Neural progenitor cell (in vitro differentiated cells): ENCODE results near the gene SLC51A. TPM values are rescaled to one million over a fixed set of nuclear protein-coding genes. Genes with fewer than 3 reads are reported as not detected.
"Not testable (repeated sequence)": the region's sequence is repeated elsewhere in the genome, so short reads cannot be mapped to it uniquely, and the experiment has no call there.

Experiments used
- DNase-seq: peaks from one replicate; pipeline ENCODE4 v3.0.0-alpha.2; 2016; ENCODE audit warnings: low spot score
- H2AFZ ChIP-seq: fragments of 200-600 bp; sonication (generic); replicated peaks from 2 replicates; pipeline ENCODE4 v1.6.1; 2016; ENCODE audit warnings: antibody characterized with exemption
- H3F3A ChIP-seq: fragments of 200-600 bp; sonication (generic); 2 replicates; pipeline ENCODE4 v1.6.1; 2016; ENCODE audit warnings: antibody characterized with exemption, low read depth
- H3K27ac ChIP-seq: fragments of 200-600 bp; sonication (generic); 2 replicates; pipeline ENCODE4 v1.5.1; 2016; ENCODE audit warnings: mild to moderate bottlenecking
- H3K27me3 ChIP-seq: fragments of 200-600 bp; sonication (generic); 2 replicates; pipeline ENCODE4 v1.6.1; 2016; ENCODE audit warnings: mild to moderate bottlenecking, moderate library complexity
- H3K36me3 ChIP-seq: fragments of 200-600 bp; sonication (generic); 2 replicates; pipeline ENCODE4 v1.5.1; 2016
- H3K4me1 ChIP-seq: fragments of 200-600 bp; sonication (generic); 2 replicates; pipeline ENCODE4 v1.6.1; 2016; ENCODE audit warnings: mixed run types
- H3K4me2 ChIP-seq: fragments of 200-600 bp; sonication (generic); 2 replicates; pipeline ENCODE4 v1.6.1; 2016
- H3K4me3 ChIP-seq: fragments of 200-600 bp; sonication (generic); 2 replicates; pipeline ENCODE4 v1.5.1; 2016
- H3K79me2 ChIP-seq: fragments of 200-600 bp; sonication (generic); 2 replicates; pipeline ENCODE4 v1.6.1; 2016; ENCODE audit warnings: low read depth
- H3K9ac ChIP-seq: fragments of 200-600 bp; sonication (generic); 2 replicates; pipeline ENCODE4 v1.6.1; 2016
- H3K9me3 ChIP-seq: fragments of 200-600 bp; sonication (generic); 2 replicates; pipeline ENCODE4 v1.5.1; 2016; ENCODE audit warnings: low read depth
- H4K20me1 ChIP-seq: fragments of 200-600 bp; sonication (generic); 2 replicates; pipeline ENCODE4 v1.6.1; 2016; ENCODE audit warnings: low read depth
- H3K27ac Mint-ChIP-seq: 3 replicates; pipeline ENCODE4 v1.8.0; 2021; ENCODE audit warnings: mixed read lengths
- H3K27me3 Mint-ChIP-seq: 2 replicates; pipeline ENCODE4 v1.8.0; 2022; ENCODE audit warnings: low read depth, mild to moderate bottlenecking, inconsistent platforms, moderate library complexity, mixed read lengths; ENCODE audit not compliant: insufficient read depth
- H3K36me3 Mint-ChIP-seq: 3 replicates; pipeline ENCODE4 v1.8.0; 2021; ENCODE audit warnings: mixed read lengths
- H3K4me1 Mint-ChIP-seq: 3 replicates; pipeline ENCODE4 v1.8.0; 2021; ENCODE audit warnings: mixed read lengths
- H3K4me3 Mint-ChIP-seq: 3 replicates; pipeline ENCODE4 v1.8.0; 2021; ENCODE audit warnings: mild to moderate bottlenecking, moderate library complexity, mixed read lengths
- H3K9me3 Mint-ChIP-seq: 3 replicates; pipeline ENCODE4 v1.8.0; 2020; ENCODE audit warnings: mixed read lengths
- EZH2 ChIP-seq: fragments of 200-600 bp; sonication (generic); IDR thresholded peaks from 2 replicates; pipeline ENCODE4 v1.6.1; 2017; ENCODE audit warnings: antibody characterized with exemption, mild to moderate bottlenecking, moderate library complexity
- EZH2phosphoT487 ChIP-seq: fragments of 200-600 bp; sonication (generic); IDR thresholded peaks from 2 replicates; pipeline ENCODE4 v1.6.1; 2017; ENCODE audit warnings: antibody characterized with exemption
- total RNA-seq: library from RNA; depleted of rRNA; stranded (reverse); fragments of >200 nt; gene quantifications from 2 replicates; pipeline ENCODE4 v1.2.3, GENCODE V29; 2015; ENCODE audit warnings: low replicate concordance
- TF ChIP-seq, protein P1 (sequence below): fragments of 200-600 bp; sonication (generic); IDR thresholded peaks from 2 replicates; pipeline ENCODE4 v1.5.1; 2017; ENCODE audit warnings: antibody characterized with exemption, mild to moderate bottlenecking

Gene SLC51A
- total RNA-seq, 1 donor from 2014 or later, result not detected

DNA sequence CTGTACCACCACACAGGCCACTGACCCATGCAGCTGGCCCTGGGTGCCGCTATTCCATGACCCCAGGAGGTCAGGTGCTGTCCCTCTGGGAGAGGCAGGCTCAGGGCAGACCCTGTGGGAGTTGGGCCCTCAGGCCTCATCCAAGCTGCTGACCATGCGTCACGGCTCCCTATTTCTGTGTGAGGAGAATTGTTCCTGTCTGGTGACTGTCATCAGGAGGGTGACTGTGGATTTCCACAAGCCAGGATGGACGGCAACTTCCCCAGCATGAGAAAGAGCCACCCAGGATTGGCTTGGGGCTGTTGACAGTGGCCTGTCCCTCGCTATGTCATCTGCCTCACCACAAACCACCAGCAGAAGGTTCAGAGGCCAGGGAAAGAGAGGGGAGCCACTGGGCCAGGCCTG lies 46.5 kb upstream of the SLC51A start:
- Mint-ChIP-seq H3K27me3 (peaks cover 8% of the 10 kb centered on the region), H3K36me3 (no peaks in the 10 kb centered on the region), H3K9me3 (no peaks in the 10 kb centered on the region), H3K27ac (no peak overlapping the region), H3K4me3 (no peak overlapping the region), H3K4me1 (peaks cover 10% of the 10 kb centered on the region)
- Histone ChIP-seq H3K4me1 (no peaks in the 10 kb centered on the region), H3K9me3 (no peaks in the 10 kb centered on the region), H3K4me2 (no peak overlapping the region), H4K20me1 (no peaks in the 10 kb centered on the region), H3K27me3 (no peaks in the 10 kb centered on the region), H3K79me2 (no peaks in the 10 kb centered on the region), H3K27ac (no peak overlapping the region), H3K36me3 (no peaks in the 10 kb centered on the region), H2AFZ (no peak overlapping the region), H3K4me3 (no peak overlapping the region), H3F3A (no peaks in the 10 kb centered on the region), H3K9ac (no peak overlapping the region)
- TF ChIP-seq EZH2phosphoT487 (no peak), EZH2 (no peak)
- TF ChIP-seq, protein P1, sequence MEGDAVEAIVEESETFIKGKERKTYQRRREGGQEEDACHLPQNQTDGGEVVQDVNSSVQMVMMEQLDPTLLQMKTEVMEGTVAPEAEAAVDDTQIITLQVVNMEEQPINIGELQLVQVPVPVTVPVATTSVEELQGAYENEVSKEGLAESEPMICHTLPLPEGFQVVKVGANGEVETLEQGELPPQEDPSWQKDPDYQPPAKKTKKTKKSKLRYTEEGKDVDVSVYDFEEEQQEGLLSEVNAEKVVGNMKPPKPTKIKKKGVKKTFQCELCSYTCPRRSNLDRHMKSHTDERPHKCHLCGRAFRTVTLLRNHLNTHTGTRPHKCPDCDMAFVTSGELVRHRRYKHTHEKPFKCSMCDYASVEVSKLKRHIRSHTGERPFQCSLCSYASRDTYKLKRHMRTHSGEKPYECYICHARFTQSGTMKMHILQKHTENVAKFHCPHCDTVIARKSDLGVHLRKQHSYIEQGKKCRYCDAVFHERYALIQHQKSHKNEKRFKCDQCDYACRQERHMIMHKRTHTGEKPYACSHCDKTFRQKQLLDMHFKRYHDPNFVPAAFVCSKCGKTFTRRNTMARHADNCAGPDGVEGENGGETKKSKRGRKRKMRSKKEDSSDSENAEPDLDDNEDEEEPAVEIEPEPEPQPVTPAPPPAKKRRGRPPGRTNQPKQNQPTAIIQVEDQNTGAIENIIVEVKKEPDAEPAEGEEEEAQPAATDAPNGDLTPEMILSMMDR, result no peak
- no peak for DNase-seq

DNA sequence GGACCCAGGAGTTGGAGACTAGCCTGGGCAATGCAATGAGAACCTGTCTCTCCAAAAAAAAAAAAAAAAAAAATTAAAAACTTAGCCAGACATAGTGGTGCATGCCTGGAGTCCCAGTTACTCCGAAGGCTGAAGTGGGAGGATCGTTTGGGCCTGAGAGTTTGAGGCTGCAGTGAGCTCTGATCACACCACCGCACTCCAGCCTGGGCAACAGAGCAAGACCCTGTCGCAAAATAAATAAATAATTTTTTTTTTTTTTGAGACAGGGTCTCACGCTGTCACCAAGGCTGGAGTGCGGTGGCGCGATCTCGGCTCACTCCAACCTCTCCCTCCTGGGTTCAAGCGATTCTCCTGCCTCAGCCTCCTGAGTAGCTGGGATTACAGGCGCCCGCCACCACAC lies 46.0 kb upstream of the SLC51A start:
- not testable (repeated sequence) for H3K9me3 Mint-ChIP-seq, H3K36me3 Mint-ChIP-seq, H3K4me3 Mint-ChIP-seq

DNA sequence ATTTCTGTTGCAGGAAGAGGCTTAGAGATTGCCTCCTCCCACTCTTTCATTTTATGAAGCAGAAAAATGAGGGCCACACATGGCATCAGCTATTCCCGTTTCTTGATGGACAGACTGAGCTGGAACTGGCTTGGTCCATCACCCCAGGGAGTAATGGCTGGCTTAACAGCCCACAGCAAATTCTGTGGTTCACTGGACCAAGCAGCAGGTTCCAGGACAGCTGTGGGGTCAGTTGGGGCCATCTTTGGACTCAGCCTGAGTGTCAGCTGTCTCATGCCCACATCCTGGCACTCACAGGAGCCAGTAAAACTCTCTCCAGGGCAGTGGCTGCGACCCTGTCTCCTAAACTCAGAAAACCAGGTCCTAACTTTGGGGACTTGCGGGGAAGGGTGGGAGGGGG lies 41.7 kb upstream of the SLC51A start:
- Histone ChIP-seq H3K27me3 (no peaks in the 10 kb centered on the region), H3F3A (no peaks in the 10 kb centered on the region), H3K27ac (no peak overlapping the region), H3K4me3 (no peak overlapping the region), H3K79me2 (no peaks in the 10 kb centered on the region), H3K9ac (no peak overlapping the region), H4K20me1 (no peaks in the 10 kb centered on the region), H3K36me3 (no peaks in the 10 kb centered on the region), H3K9me3 (no peaks in the 10 kb centered on the region), H2AFZ (no peak overlapping the region), H3K4me2 (no peak overlapping the region), H3K4me1 (peaks cover 6% of the 10 kb centered on the region)
- H3K27me3 Mint-ChIP-seq, result peaks cover 2% of the 10 kb centered on the region
- no peak overlapping the region for H3K4me3 Mint-ChIP-seq
- no peaks in the 10 kb centered on the region for H3K36me3 Mint-ChIP-seq
- H3K9me3 Mint-ChIP-seq, result no peaks in the 10 kb centered on the region
- DNase-seq, result no peak
- no peak overlapping the region for H3K27ac Mint-ChIP-seq
- TF ChIP-seq EZH2 (no peak), EZH2phosphoT487 (no peak)
- TF ChIP-seq, protein P1, result no peak
- peaks cover 21% of the 10 kb centered on the region for H3K4me1 Mint-ChIP-seq

More for the DNA sequence above, 46.0 kb upstream of the SLC51A start:
- H3K9me3 ChIP-seq, H3K36me3 ChIP-seq, H3K4me2 ChIP-seq, H3K4me3 ChIP-seq, H3F3A ChIP-seq, H3K27me3 Mint-ChIP-seq, H3K4me1 Mint-ChIP-seq, H2AFZ ChIP-seq, H3K27ac Mint-ChIP-seq, H3K9ac ChIP-seq, DNase-seq, H3K79me2 ChIP-seq, H4K20me1 ChIP-seq, H3K27ac ChIP-seq, H3K27me3 ChIP-seq, H3K4me1 ChIP-seq: not testable (repeated sequence)

DNA sequence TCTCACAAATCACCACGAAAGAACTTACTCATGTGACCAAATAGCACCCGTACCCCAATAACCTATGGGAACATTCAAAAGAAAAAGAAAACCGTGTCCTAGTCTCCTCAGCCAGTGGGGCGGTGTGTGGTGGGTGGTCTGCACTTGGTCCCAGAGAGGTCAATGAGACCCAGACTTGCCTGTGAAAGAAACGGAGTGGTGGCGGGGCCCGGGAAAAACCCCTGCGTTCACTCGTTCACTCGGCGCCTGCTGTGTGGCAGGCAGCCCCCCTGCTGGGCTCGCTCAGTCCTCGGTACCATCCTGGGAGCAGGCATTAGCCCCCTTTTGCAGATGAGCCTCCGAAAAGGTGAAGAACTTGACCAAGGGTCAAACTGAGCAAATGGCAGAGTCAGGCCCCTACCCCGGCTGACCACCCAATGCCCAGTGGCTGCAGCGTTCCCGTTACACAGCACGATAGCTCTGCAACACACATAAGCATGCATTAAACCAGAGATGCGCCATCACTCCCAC lies 41.2 kb upstream of the SLC51A start:
- H4K20me1 ChIP-seq, result no peaks in the 10 kb centered on the region
- TF ChIP-seq EZH2 (no peak), EZH2phosphoT487 (no peak)
- TF ChIP-seq, protein P1, result no peak
- H3K27ac Mint-ChIP-seq, result no peak overlapping the region
- peaks cover 2% of the 10 kb centered on the region for H3K27me3 Mint-ChIP-seq
- H3K4me2 ChIP-seq, result no peak overlapping the region
- H2AFZ ChIP-seq, result no peak overlapping the region
- peaks cover 10% of the 10 kb centered on the region for H3K4me1 ChIP-seq
- H3K4me1 Mint-ChIP-seq, result peaks cover 26% of the 10 kb centered on the region
- H3K27ac ChIP-seq, result no peak overlapping the region
- no peaks in the 10 kb centered on the region for H3K9me3 Mint-ChIP-seq
- H3K9ac ChIP-seq, result no peak overlapping the region
- H3F3A ChIP-seq, result no peaks in the 10 kb centered on the region
- no peaks in the 10 kb centered on the region for H3K79me2 ChIP-seq
- no peaks in the 10 kb centered on the region for H3K36me3 Mint-ChIP-seq
- no peaks in the 10 kb centered on the region for H3K9me3 ChIP-seq
- no peaks in the 10 kb centered on the region for H3K36me3 ChIP-seq
- no peak overlapping the region for H3K4me3 Mint-ChIP-seq
- H3K4me3 ChIP-seq, result no peak overlapping the region
- no peaks in the 10 kb centered on the region for H3K27me3 ChIP-seq
- DNase-seq, result no peak
